GM13976 (cell line): ENCODE results near the gene KLF9.

Experiments used
- DNase-seq: peaks from one replicate; pipeline ENCODE4 v3.0.0; 2012; ENCODE audit warnings: low spot score
- in situ Hi-C: fragments of 300-500 bp; cut with MboI; formaldehyde crosslinking; loops from one replicate; pipeline ENCODE4 v1.12.0; 2022; ENCODE audit warnings: low sequenced_read_pairs, mixed read lengths, inconsistent platforms; ENCODE audit not compliant: unreplicated experiment
- TF ChIP-seq, protein P1 (sequence below): IDR thresholded peaks from 2 replicates; pipeline ENCODE4 v1.5.1; 2012; ENCODE audit warnings: borderline replicate concordance, mild to moderate bottlenecking; ENCODE audit not compliant: insufficient read depth; ENCODE audit errors: extremely low read depth, missing control alignments, control extremely low read depth

The KLF9 gene

GRCh38 chr9:70400107-70400892 lies 14.2 kb downstream of the KLF9 start:
- in situ Hi-C loops: no loop called here

GRCh38 chr9:70399141-70399540 lies 15.3 kb downstream of the KLF9 start:
- DNase-seq: no peak
- in situ Hi-C loops: no loop called here
- TF ChIP-seq, protein P1, sequence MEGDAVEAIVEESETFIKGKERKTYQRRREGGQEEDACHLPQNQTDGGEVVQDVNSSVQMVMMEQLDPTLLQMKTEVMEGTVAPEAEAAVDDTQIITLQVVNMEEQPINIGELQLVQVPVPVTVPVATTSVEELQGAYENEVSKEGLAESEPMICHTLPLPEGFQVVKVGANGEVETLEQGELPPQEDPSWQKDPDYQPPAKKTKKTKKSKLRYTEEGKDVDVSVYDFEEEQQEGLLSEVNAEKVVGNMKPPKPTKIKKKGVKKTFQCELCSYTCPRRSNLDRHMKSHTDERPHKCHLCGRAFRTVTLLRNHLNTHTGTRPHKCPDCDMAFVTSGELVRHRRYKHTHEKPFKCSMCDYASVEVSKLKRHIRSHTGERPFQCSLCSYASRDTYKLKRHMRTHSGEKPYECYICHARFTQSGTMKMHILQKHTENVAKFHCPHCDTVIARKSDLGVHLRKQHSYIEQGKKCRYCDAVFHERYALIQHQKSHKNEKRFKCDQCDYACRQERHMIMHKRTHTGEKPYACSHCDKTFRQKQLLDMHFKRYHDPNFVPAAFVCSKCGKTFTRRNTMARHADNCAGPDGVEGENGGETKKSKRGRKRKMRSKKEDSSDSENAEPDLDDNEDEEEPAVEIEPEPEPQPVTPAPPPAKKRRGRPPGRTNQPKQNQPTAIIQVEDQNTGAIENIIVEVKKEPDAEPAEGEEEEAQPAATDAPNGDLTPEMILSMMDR: no peak

More at GRCh38 chr9:70400107-70400892, 14.2 kb downstream of the KLF9 start:
- no peak for DNase-seq
- TF ChIP-seq, protein P1: no peak

DNA sequence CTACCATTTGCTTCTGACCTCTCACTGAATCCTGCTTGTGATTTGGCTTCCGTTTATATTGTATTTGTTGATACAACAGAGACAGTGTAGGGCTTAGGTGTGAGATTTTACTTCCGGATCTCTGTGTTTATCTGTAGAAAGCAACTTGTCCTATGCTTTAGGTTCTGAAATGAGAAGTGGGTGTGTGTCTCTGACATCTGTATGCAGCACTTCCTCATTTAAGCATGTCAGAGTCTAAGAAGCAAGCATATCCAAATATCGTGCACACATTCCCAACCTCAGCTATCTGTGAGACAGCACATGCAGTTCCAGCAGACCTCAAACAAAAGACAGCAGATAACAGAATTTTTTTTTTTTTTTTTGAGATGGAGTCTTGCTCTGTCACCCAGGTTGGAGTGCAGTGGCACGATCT lies 16.3 kb downstream of the KLF9 start:
- in situ Hi-C loops: no loop called here
- peak; percentile 45 for DNase-seq
- TF ChIP-seq, protein P1: no peak

DNA sequence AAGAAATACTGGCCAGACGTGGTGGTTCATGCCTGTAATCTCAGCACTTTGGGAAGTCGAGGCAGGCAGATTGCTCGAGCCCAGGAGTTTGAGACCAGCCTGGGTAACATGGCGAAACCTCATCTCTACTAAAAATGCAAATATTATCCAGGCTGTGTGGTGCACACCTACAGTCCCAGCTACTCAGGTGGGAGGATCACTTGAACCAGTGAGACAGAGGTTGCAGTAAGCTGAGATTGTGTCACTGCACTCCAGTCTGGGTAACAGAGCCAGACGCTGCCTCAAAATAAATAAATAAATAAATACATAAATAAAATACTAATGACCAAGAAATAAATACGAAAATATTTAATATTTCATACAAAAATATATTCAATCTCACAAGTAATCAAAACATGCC lies 18.8 kb downstream of the KLF9 start:
- no peak for DNase-seq
- in situ Hi-C loops: no loop called here
- TF ChIP-seq, protein P1: no peak

- in situ Hi-C loops: no loop called here
- TF ChIP-seq, protein P1: no peak
- no peak for DNase-seq
Measured at GRCh38 chr9:70392850-70393249, 21.6 kb downstream of the KLF9 start.

- DNase-seq: no peak
- in situ Hi-C loops: no loop called here
- TF ChIP-seq, protein P1: no peak
Measured at GRCh38 chr9:70392189-70392588, 22.3 kb downstream of the KLF9 start.
